ENCODE results near the gene EIF5B.
"Not testable (repeated sequence)": the region's sequence is repeated elsewhere in the genome, so short reads cannot be mapped to it uniquely, and the experiment has no call there.

EIF5B gene

GRCh38 chr2:99368854-99369253 is 31.7 kb downstream of the EIF5B start:
- DNase-seq: not testable (repeated sequence)

- DNase-seq: no peak
These were observed 36.0 kb downstream of the EIF5B start for GRCh38 chr2:99373144-99373543.

GRCh38 chr2:99374747-99375146 is 37.6 kb downstream of the EIF5B start:
- DNase-seq: no peak

GRCh38 chr2:99376254-99376864 is 39.2 kb downstream of the EIF5B start:
- DNase-seq: no peak

- no peak for DNase-seq
These were observed 40.7 kb downstream of the EIF5B start for GRCh38 chr2:99377879-99378278.

- DNase-seq: no peak
These were observed 43.3 kb downstream of the EIF5B start for GRCh38 chr2:99380376-99381010.

GRCh38 chr2:99382143-99382542 is 45.0 kb downstream of the EIF5B start:
- no peak for DNase-seq

- DNase-seq: no peak
These were observed 48.8 kb downstream of the EIF5B start for GRCh38 chr2:99386011-99386410.

- DNase-seq: no peak
These were observed 51.7 kb downstream of the EIF5B start for GRCh38 chr2:99388892-99389291.

- no peak for DNase-seq
These were observed 52.2 kb downstream of the EIF5B start for GRCh38 chr2:99389371-99389770.

GRCh38 chr2:99389946-99390345 is 52.8 kb downstream of the EIF5B start:
- DNase-seq: no peak

GRCh38 chr2:99395589-99396130 is 58.5 kb downstream of the EIF5B start:
- DNase-seq: no peak

GRCh38 chr2:99397266-99397920 is 60.2 kb downstream of the EIF5B start:
- no peak for DNase-seq

GRCh38 chr2:99398303-99398702 is 61.1 kb downstream of the EIF5B start:
- DNase-seq: no peak

- DNase-seq: no peak
These were observed 61.9 kb downstream of the EIF5B start for GRCh38 chr2:99399063-99399462.

GRCh38 chr2:99399795-99400194 is 62.6 kb downstream of the EIF5B start:
- no peak for DNase-seq

GRCh38 chr2:99401841-99402240 is 64.7 kb downstream of the EIF5B start:
- no peak for DNase-seq

GRCh38 chr2:99403084-99403483 is 65.9 kb downstream of the EIF5B start:
- DNase-seq: no peak

- peak in 1 of 2 donors; percentile 1 for DNase-seq
These were observed 66.3 kb downstream of the EIF5B start for GRCh38 chr2:99403524-99403923.

- DNase-seq: no peak
These were observed 67.0 kb downstream of the EIF5B start for GRCh38 chr2:99404039-99404796.

GRCh38 chr2:99404797-99405669 is 67.8 kb downstream of the EIF5B start:
- DNase-seq: no peak

- no peak for DNase-seq
These were observed 68.9 kb downstream of the EIF5B start for GRCh38 chr2:99406137-99406536.
